Measurements from ENCODE around the gene ZNF367.

ZNF367 gene

DNA sequence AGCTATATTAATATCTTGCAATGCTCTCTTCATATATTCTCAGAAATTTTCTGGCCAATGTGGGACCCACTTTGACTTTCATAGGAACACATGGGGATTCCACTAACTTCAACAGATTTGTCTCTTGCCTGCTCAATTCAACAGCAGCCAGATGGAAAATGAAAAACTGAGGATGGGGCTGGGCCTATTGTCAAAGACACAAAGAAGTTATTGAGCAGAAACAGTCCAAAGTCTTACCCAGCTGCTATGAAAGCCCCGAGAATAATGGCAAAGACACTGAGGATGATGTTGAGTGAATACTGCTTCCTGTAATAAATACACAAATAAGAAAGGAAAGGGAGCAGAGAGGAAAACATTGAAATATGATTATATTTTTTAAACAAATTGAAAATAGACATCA lies 67.3 kb downstream of the ZNF367 start:
- in situ Hi-C loops (cut with MboI; ENCODE audit: low pct_unique_long_range_greater_than_20kb, low sequenced_read_pairs, unreplicated experiment) = no loop called here
- no peak for DNase-seq (ENCODE audit: low spot score)
- TF ChIP-seq, protein P1, sequence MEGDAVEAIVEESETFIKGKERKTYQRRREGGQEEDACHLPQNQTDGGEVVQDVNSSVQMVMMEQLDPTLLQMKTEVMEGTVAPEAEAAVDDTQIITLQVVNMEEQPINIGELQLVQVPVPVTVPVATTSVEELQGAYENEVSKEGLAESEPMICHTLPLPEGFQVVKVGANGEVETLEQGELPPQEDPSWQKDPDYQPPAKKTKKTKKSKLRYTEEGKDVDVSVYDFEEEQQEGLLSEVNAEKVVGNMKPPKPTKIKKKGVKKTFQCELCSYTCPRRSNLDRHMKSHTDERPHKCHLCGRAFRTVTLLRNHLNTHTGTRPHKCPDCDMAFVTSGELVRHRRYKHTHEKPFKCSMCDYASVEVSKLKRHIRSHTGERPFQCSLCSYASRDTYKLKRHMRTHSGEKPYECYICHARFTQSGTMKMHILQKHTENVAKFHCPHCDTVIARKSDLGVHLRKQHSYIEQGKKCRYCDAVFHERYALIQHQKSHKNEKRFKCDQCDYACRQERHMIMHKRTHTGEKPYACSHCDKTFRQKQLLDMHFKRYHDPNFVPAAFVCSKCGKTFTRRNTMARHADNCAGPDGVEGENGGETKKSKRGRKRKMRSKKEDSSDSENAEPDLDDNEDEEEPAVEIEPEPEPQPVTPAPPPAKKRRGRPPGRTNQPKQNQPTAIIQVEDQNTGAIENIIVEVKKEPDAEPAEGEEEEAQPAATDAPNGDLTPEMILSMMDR (IDR thresholded peaks at IDR 0.05; ENCODE audit: extremely low read depth, insufficient read depth, missing control alignments) = no peak

DNA sequence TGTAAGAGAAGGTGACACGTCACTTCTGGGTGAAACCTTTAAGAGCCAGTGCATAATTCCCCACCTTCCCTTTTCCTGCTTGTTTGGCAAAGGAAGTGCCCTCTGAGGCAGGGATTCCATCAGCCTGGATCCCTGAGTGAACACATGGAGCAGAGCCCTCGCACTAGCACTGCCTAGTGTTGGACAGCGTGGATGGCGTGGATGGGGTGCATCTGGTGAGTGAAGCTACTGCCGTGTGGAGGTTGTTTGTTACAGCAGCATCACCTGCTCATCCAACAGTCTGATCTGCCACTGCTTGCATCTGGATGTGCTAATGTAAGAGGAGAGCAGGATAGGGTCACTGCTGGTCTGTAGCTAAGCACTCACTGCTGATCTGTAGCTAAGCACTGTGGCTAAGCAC lies 69.9 kb downstream of the ZNF367 start:
- DNase-seq (ENCODE audit: low spot score) = no peak
- TF ChIP-seq, protein P1 (IDR thresholded peaks at IDR 0.05; ENCODE audit: extremely low read depth, insufficient read depth, missing control alignments) = no peak
- in situ Hi-C loops (cut with MboI; ENCODE audit: low pct_unique_long_range_greater_than_20kb, low sequenced_read_pairs, unreplicated experiment) = no loop called here

DNA sequence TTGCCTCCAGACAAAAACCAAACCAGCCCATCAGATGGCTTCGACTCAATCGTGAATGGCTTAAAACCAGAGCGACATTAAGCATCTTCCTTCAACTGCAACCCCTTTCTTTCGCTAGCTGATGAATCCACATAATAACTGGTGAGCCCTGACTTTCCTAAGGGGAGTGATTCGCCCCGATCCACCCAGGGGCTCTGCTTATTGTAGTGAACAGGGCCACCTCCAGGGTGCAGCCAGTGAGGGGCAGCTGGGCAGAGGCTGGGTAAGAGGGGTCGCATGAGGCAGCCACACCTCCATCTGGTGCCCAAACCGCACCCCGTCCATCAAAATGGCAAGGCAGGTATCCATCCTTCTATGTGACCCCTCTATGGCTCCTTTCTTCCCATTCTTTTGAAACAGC lies 72.6 kb downstream of the ZNF367 start:
- no peak for DNase-seq (ENCODE audit: low spot score)
- in situ Hi-C loops (cut with MboI; ENCODE audit: low pct_unique_long_range_greater_than_20kb, low sequenced_read_pairs, unreplicated experiment) = no loop called here
- TF ChIP-seq, protein P1 (IDR thresholded peaks at IDR 0.05; ENCODE audit: extremely low read depth, insufficient read depth, missing control alignments) = no peak

DNA sequence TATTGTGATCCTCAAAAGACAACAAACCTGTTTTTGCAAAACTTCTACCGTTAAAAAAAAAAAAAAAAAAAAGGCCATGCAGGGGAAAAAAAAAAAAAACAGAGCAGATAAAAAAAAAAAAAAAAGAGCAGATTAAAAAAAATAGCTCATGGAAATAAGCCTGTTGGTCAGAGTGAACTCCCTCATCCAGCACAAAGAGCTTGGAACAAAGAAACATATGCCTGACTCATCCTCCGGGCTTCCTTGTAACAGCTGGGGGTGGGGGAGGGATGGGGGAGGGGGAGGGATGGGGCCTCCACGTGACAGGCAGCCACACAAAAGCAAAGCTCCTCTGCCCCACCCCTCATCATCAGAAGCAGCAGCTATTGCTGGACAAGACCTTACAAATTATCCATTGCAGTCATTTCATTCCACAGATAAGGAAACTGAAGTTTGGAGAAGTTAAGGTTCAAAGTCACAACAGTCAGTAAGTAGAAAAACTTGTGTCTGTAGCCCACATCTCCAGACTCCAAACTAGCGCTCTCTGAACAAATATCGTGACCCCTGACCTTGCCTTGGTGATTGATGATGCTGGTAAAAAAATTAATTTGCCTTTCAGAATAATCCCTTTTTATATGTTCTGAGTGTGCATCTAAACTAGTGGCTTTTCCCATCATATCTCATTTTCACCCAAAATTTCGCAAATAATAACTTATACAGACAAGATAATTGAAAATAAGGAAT lies 73.6 kb downstream of the ZNF367 start:
- DNase-seq (ENCODE audit: low spot score) = no peak
- in situ Hi-C loops (cut with MboI; ENCODE audit: low pct_unique_long_range_greater_than_20kb, low sequenced_read_pairs, unreplicated experiment) = no loop called here
- TF ChIP-seq, protein P1 (IDR thresholded peaks at IDR 0.05; ENCODE audit: extremely low read depth, insufficient read depth, missing control alignments) = no peak

DNA sequence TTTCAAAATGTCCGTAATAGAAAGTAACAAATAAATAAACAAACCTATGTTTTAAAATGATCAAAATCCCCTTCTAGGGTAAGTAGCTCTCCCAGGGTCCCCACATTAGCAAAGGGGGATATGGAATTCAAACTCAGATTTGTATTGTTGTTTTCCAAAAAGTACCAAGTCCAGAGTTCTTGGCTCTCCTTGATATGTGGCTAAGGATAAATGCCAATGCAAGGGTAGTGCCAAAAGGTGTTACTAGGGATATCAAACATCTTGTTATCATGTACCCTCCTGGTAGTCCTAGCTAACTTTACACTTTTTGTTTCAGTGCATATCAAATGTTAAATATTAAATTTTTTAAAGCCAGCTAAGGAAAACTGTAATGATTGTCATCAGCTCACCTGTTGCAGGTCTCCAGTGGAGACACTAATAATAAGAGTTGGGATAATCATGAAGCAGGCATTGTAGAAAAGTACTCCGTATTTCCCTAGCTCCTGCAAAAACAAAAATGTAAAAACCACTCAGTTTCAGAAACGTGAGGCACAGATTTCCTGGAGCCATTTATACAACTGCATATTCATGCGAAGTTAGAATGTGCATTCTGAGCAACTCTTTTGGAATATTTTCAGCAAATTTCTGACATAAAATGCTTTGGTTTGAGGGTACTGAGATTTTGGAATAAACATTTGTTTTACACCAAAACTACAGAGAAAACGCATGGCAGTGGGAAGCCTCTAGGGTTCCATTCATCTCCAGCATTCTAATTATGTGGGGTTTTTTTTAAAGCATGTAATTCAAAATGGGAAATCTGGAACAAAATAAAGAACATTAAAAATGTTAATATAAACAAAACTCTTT lies 74.4 kb downstream of the ZNF367 start:
- in situ Hi-C loops (cut with MboI; ENCODE audit: low pct_unique_long_range_greater_than_20kb, low sequenced_read_pairs, unreplicated experiment) = no loop called here
- TF ChIP-seq, protein P1 (IDR thresholded peaks at IDR 0.05; ENCODE audit: extremely low read depth, insufficient read depth, missing control alignments) = no peak
- no peak for DNase-seq (ENCODE audit: low spot score)

DNA sequence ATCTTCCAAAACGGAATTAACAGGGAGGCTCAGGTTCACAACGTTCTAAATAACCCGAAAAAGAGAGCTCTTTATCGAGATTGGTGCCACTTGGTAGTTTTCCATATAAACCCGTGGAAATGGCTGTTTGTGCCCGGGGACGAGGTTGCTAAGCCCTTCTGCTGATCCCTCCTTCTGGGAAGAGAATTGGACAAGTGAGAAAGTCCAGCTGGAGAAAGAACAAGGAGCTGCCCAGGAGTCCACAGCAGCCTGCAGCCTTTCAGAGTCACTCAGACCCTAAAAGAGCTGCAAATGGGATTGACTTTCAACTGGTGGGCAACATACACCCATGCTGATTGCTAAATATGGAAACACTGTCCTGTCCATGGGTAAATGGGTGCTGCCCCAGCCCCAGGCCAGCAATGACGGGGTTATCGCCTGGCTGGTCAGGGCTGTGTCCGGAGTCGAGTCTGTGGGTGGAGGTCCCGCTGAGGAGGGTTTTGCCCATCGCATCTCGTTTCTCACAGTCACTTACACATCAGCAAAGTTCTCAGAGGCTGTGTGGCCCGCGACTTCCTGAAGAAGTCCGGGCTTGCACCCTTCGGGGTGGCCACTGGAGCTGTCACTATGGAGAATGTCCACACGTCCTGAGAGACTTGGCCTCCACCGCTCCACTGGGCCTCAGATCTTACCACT lies 75.5 kb downstream of the ZNF367 start:
- in situ Hi-C loops (cut with MboI; ENCODE audit: low pct_unique_long_range_greater_than_20kb, low sequenced_read_pairs, unreplicated experiment) = no loop called here
- DNase-seq (ENCODE audit: low spot score) = no peak
- TF ChIP-seq, protein P1 (IDR thresholded peaks at IDR 0.05; ENCODE audit: extremely low read depth, insufficient read depth, missing control alignments) = no peak
